ENCODE data around the gene SPNS3.

SPNS3 gene

DNA sequence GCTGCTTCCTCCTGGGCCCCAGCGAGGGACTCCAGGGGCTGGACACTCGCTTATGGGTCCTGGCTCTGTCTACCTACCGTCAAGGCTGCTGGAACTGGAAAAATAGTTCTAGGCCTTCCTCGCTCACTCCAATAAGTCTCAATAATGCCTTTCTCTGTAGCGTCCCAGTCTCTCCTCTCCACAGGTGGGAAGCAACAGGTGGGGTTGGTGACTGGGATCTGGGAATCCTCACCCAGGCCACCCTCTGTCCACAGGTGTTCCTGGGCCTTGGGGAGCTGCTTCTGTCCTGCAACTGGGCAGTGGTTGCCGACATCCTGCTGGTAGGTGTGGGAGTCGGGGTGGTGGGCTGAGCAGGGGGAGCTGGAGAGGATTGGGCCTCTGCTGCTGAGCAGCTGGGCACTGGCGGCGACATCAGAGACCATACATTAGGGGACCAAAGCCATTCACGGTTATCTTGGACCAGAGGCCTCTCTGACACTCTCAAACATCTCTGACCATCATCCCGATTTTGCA is 44.6 kb downstream of the SPNS3 start:
- Histone ChIP-seq H2AFZ (no peak overlapping the region), H3K4me1 (no peaks in the 10 kb centered on the region), H3K4me2 (ENCODE audit: low read length) (no peak overlapping the region), H3K9ac (no peak overlapping the region), H3K27ac (no peak overlapping the region), H3K36me3 (ENCODE audit: control insufficient read depth, insufficient read depth, low read length) (no peaks in the 10 kb centered on the region), H3K9me3 (ENCODE audit: control insufficient read depth, low read length) (no peaks in the 10 kb centered on the region), H3K27me3 (ENCODE audit: control insufficient read depth, insufficient read depth, low read length) (no peaks in the 10 kb centered on the region), H3K79me2 (no peaks in the 10 kb centered on the region), H3K4me3 (ENCODE audit: low read depth, low read length) (no peak overlapping the region)
- TF ChIP-seq, protein P1, sequence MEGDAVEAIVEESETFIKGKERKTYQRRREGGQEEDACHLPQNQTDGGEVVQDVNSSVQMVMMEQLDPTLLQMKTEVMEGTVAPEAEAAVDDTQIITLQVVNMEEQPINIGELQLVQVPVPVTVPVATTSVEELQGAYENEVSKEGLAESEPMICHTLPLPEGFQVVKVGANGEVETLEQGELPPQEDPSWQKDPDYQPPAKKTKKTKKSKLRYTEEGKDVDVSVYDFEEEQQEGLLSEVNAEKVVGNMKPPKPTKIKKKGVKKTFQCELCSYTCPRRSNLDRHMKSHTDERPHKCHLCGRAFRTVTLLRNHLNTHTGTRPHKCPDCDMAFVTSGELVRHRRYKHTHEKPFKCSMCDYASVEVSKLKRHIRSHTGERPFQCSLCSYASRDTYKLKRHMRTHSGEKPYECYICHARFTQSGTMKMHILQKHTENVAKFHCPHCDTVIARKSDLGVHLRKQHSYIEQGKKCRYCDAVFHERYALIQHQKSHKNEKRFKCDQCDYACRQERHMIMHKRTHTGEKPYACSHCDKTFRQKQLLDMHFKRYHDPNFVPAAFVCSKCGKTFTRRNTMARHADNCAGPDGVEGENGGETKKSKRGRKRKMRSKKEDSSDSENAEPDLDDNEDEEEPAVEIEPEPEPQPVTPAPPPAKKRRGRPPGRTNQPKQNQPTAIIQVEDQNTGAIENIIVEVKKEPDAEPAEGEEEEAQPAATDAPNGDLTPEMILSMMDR (IDR thresholded peaks at IDR 0.05), result no peak

GRCh38 chr17:4479340-4479981 is 45.7 kb downstream of the SPNS3 start:
- TF ChIP-seq, protein P1 (IDR thresholded peaks at IDR 0.05), result no peak
- Histone ChIP-seq H3K27ac (no peak overlapping the region), H3K79me2 (no peaks in the 10 kb centered on the region), H3K4me1 (no peaks in the 10 kb centered on the region), H3K4me3 (ENCODE audit: low read depth, low read length) (no peak overlapping the region), H3K9me3 (ENCODE audit: control insufficient read depth, low read length) (no peaks in the 10 kb centered on the region), H3K27me3 (ENCODE audit: control insufficient read depth, insufficient read depth, low read length) (no peaks in the 10 kb centered on the region), H3K36me3 (ENCODE audit: control insufficient read depth, insufficient read depth, low read length) (no peaks in the 10 kb centered on the region), H3K4me2 (ENCODE audit: low read length) (no peak overlapping the region), H3K9ac (no peak overlapping the region), H2AFZ (no peak overlapping the region)

DNA sequence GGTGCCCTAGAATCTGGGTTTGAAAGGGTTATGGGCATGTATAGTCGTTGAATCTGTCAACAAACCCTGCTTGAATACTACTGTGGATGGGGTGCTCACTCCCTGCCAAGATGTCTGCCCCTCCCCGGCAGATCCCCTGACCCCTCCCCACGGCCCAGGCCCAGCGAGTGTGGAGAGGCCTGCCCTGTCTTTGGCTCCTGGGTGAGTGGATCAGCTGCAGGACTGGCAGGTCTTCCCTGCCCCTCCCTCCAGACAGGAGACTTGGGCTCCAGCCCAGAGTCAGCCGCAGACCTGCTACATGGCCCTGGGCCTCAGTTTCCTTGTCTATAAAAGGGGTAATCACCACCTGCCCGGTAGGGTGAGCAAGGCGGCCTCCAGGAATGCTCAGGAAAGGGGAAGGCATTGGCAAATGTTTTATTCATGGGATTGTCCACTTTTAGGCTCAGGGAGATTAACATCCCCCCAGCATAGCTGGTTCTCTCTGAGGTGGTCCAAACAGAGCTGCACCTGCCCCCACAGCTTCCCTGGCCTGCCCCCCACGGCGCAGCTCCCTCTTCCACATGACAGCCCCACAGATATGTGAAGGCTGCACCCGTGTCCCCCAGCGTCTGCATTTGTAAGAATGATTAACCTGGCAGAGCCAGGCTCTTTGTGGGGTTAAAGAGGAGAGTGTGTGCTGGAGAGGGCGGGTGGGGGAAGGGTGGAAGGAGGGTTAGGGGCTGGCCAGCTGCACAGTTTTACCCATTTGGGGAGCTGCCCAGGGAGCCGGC is 46.4 kb downstream of the SPNS3 start:
- H3K36me3 ChIP-seq (ENCODE audit: control insufficient read depth, insufficient read depth, low read length), result no peaks in the 10 kb centered on the region
- no peak overlapping the region for H3K4me3 ChIP-seq (ENCODE audit: low read depth, low read length)
- H3K9me3 ChIP-seq (ENCODE audit: control insufficient read depth, low read length), result no peaks in the 10 kb centered on the region
- H3K4me2 ChIP-seq (ENCODE audit: low read length), result no peak overlapping the region
- H3K9ac ChIP-seq, result no peak overlapping the region
- no peaks in the 10 kb centered on the region for H3K27me3 ChIP-seq (ENCODE audit: control insufficient read depth, insufficient read depth, low read length)
- TF ChIP-seq, protein P1 (IDR thresholded peaks at IDR 0.05), result no peak
- H3K27ac ChIP-seq, result no peak overlapping the region
- no peak overlapping the region for H2AFZ ChIP-seq
- no peaks in the 10 kb centered on the region for H3K4me1 ChIP-seq
- no peaks in the 10 kb centered on the region for H3K79me2 ChIP-seq

DNA sequence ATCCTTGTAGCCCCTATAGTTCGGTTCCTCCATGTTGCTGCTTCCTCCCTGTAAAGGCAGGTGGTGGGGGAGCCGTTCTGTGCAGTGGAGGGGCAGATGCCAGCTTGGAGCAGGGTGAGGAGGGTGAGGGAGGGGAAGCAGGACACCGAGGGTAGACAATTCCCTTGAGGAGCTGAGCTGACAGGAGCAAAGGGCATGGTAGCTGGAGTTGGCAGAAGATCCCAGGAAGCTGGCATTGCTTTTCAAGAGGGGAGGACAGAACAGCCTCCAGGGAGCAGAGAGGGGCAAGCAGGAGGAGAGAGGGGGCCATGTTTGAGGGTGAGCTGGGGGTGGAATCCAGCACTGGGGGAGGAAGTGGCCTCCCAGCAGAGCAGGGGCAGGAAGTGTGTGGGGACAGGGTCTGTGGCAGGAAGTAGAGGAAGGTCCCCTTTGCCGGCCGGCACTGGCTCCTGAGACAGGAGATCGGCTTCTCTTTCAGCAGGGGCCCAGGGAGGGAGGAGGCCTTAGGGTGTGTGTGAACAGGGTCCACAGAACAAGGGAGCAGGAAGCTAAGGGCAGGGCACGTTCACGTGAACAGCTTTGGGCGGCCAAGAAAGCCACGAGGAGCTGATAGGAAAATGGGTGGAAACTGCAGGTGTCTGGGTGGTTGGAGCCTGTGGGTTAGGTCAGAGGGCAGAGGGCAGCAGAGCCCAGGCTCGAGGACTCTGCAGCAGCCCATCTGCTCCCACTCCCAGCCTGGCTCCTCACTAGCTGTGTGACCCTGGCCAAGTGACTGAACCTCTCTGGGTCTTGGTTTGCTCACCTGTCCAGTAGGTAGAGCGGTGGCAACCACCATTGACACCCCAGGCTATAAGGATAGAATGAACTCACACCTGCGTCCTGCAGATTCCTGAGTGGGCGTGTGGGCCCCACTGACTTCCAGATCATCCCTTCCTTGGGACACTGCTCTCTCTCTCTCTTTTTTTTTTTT is 47.5 kb downstream of the SPNS3 start:
- Histone ChIP-seq H3K4me1 (no peaks in the 10 kb centered on the region), H3K36me3 (ENCODE audit: control insufficient read depth, insufficient read depth, low read length) (no peaks in the 10 kb centered on the region), H3K9me3 (ENCODE audit: control insufficient read depth, low read length) (no peaks in the 10 kb centered on the region), H3K27me3 (ENCODE audit: control insufficient read depth, insufficient read depth, low read length) (no peaks in the 10 kb centered on the region), H3K4me3 (ENCODE audit: low read depth, low read length) (no peak overlapping the region), H3K4me2 (ENCODE audit: low read length) (no peak overlapping the region), H3K27ac (no peak overlapping the region), H3K9ac (no peak overlapping the region), H2AFZ (no peak overlapping the region), H3K79me2 (no peaks in the 10 kb centered on the region)
- TF ChIP-seq, protein P1 (IDR thresholded peaks at IDR 0.05), result no peak
